HG03097 (cell line): ENCODE data around the gene VPS29.
A peak's percentile ranks its signal among the peaks of the same experiment; 100 is the strongest.
"Not testable (repeated sequence)": the region's sequence is repeated elsewhere in the genome, so short reads cannot be mapped to it uniquely, and the experiment has no call there.

Experiments
- ATAC-seq: cut with Tn5 transposase; IDR thresholded peaks from one replicate; pipeline ENCODE4 v1.9.1; 2021; ENCODE audit not compliant: unreplicated experiment, low FRiP score

Gene VPS29

GRCh38 chr12:110528277-110528839 lies 26.4 kb upstream of the VPS29 start:
- ATAC-seq = no peak

GRCh38 chr12:110520876-110521712 lies 19.2 kb upstream of the VPS29 start:
- ATAC-seq = not testable (repeated sequence)

- ATAC-seq = not testable (repeated sequence)
These were observed 16.1 kb upstream of the VPS29 start for GRCh38 chr12:110518014-110518413.

GRCh38 chr12:110516995-110517394 lies 15.1 kb upstream of the VPS29 start:
- no peak for ATAC-seq

- no peak for ATAC-seq
These were observed 12.5 kb upstream of the VPS29 start for GRCh38 chr12:110514363-110514762.

- ATAC-seq = no peak
These were observed 11.9 kb upstream of the VPS29 start for GRCh38 chr12:110513842-110514241.

- no peak for ATAC-seq
These were observed 6.2 kb upstream of the VPS29 start for GRCh38 chr12:110508071-110508586.

GRCh38 chr12:110505332-110505731 lies 3.4 kb upstream of the VPS29 start:
- no peak for ATAC-seq

- no peak for ATAC-seq
These were observed 1.5 kb upstream of the VPS29 start for GRCh38 chr12:110503432-110503831.

GRCh38 chr12:110501399-110501751 lies 536 bp downstream of the VPS29 start:
- peak; percentile 8 for ATAC-seq

GRCh38 chr12:110498984-110499706 lies 2.8 kb downstream of the VPS29 start:
- no peak for ATAC-seq

- no peak for ATAC-seq
These were observed 26.5 kb downstream of the VPS29 start for GRCh38 chr12:110475426-110475825.

- peak; percentile 75 for ATAC-seq
These were observed 33.5 kb downstream of the VPS29 start, which contains the start of the genes FAM216A and GPN3 for GRCh38 chr12:110468214-110469048. TSS of gene FAM216A (plus strand) at chr12:110468845. CDS start at chr12:110468876, 31 bp downstream. TSS of gene GPN3 (minus strand) at chr12:110468257. CDS start at chr12:110468203, 54 bp downstream.

GRCh38 chr12:110467847-110468213 lies 34.1 kb downstream of the VPS29 start:
- ATAC-seq = no peak

GRCh38 chr12:110466791-110467190 lies 35.1 kb downstream of the VPS29 start:
- no peak for ATAC-seq

- ATAC-seq = not testable (repeated sequence)
These were observed 36.1 kb downstream of the VPS29 start for GRCh38 chr12:110465765-110466164.

- ATAC-seq = no peak
These were observed 36.9 kb downstream of the VPS29 start for GRCh38 chr12:110465024-110465423.

- not testable (repeated sequence) for ATAC-seq
These were observed 40.7 kb downstream of the VPS29 start for GRCh38 chr12:110461189-110461588.

- no peak for ATAC-seq
These were observed 43.2 kb downstream of the VPS29 start for GRCh38 chr12:110458756-110459155.

- no peak for ATAC-seq
These were observed 48.2 kb downstream of the VPS29 start for GRCh38 chr12:110453569-110454296.
